ENCODE measurements around the gene MYO15A.

Gene MYO15A

DNA sequence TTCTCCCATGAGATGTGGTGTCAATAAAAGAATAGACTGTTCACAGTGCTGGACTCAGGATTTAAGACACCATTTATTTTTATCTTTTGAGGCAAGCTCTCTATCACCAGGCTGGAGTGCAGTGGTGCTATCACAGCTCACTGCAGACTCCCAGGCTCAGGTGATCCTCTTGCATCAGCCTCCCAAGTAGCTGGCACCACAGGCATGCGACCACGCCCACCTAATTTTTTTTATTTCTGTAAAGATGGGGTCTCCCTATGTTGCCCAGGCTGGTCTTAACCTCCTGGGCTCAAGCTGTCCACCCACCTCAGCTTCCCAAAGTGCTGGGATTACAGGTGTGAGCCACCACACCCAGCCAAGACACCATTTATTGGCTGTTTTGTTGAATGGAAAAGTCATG, 39.5 kb upstream of the MYO15A start:
- in situ Hi-C loops (cut with HindIII; ENCODE audit: low sequenced_read_pairs) = no loop called here
- TF ChIP-seq, protein P1, sequence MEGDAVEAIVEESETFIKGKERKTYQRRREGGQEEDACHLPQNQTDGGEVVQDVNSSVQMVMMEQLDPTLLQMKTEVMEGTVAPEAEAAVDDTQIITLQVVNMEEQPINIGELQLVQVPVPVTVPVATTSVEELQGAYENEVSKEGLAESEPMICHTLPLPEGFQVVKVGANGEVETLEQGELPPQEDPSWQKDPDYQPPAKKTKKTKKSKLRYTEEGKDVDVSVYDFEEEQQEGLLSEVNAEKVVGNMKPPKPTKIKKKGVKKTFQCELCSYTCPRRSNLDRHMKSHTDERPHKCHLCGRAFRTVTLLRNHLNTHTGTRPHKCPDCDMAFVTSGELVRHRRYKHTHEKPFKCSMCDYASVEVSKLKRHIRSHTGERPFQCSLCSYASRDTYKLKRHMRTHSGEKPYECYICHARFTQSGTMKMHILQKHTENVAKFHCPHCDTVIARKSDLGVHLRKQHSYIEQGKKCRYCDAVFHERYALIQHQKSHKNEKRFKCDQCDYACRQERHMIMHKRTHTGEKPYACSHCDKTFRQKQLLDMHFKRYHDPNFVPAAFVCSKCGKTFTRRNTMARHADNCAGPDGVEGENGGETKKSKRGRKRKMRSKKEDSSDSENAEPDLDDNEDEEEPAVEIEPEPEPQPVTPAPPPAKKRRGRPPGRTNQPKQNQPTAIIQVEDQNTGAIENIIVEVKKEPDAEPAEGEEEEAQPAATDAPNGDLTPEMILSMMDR (IDR thresholded peaks at IDR 0.05; ENCODE audit: low read depth, low read length, missing control alignments) = no peak
- no peak overlapping the region for H3K4me3 ChIP-seq (ENCODE audit: low read depth, low read length)
- no peak for DNase-seq (ENCODE audit: low read depth)

DNA sequence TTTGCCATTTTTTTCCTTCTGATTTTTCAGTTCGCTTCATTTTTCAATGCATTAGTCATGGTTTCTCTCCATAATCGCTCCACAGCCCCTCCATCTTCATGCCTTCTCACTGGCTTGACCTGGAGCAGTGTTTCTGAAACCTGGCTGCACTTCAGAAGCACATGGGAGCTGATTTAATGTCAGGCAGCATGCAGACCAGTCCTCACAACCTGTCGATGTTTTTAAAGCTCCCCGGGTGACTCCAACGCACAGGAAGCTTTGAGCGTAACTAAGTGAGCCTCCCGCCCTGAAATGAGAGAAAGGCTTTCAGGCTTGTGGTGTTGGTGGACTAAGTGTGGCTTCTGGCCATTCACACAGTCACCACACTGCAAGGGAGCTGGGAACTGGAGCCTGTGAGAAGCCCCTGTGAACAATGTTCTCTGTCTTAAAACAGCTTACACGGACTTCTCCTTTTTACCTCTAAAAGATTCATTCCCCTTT, 37.7 kb upstream of the MYO15A start:
- peak; percentile 53 for DNase-seq (ENCODE audit: low read depth)
- H3K4me3 ChIP-seq (ENCODE audit: low read depth, low read length) = no peak overlapping the region
- in situ Hi-C loops (cut with HindIII; ENCODE audit: low sequenced_read_pairs) = no loop called here
- TF ChIP-seq, protein P1 (IDR thresholded peaks at IDR 0.05; ENCODE audit: low read depth, low read length, missing control alignments) = no peak

DNA sequence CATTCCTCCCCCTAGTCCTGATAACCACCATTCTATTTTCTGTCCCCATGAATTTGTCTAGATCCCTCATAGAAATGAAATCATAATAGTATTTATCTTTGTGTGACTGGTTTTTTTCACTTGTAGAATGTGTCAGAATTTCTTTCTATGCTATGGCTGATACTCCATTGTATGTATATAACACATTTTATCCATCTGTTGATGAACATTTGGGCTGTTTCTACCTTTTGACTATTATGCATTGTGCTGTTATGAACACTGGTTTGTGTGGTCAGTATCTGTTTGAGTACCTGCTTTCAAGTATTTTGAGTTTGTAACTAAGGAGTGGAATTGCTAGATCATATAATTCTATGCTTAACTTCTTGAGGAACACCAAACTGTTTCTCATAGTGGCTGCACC, 36.8 kb upstream of the MYO15A start:
- H3K4me3 ChIP-seq (ENCODE audit: low read depth, low read length) = no peak overlapping the region
- DNase-seq (ENCODE audit: low read depth) = no peak
- TF ChIP-seq, protein P1 (IDR thresholded peaks at IDR 0.05; ENCODE audit: low read depth, low read length, missing control alignments) = no peak
- in situ Hi-C loops (cut with HindIII; ENCODE audit: low sequenced_read_pairs) = no loop called here

DNA sequence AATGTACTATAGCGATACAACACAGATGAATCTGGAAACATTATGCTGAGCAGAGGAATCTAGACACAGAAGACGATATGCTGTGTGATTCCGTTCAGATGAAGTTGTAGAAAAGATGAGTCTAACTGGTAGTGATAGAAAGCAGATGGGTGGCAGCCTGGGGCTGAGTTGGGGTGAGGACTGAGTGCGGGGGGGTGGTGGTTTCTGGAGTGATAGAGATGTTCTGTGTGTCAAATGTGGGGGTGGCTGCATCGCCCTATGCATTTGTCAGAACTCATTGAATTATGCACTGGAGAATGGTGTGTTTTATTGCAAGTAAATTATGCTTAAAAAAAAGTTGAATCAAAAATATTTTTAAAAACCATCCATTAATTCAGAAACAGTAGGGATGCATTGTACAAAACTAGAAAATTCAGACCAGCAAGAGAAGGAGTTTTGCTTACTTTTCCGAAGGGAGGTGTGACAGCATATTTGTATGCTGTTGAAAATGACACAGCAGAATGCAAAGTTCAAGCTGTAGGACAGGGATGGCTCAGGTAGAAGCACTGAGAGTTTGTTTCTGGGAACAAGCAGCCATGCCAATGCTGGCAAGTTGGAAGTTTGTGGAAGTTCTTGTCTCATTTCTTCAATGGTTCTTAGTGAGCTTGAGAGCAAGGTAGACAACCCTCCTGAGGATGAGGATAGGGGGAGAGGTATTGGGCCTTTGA, 33.8 kb upstream of the MYO15A start:
- H3K4me3 ChIP-seq (ENCODE audit: low read depth, low read length) = no peak overlapping the region
- no peak for DNase-seq (ENCODE audit: low read depth)
- in situ Hi-C loops (cut with HindIII; ENCODE audit: low sequenced_read_pairs) = no loop called here
- TF ChIP-seq, protein P1 (IDR thresholded peaks at IDR 0.05; ENCODE audit: low read depth, low read length, missing control alignments) = no peak

DNA sequence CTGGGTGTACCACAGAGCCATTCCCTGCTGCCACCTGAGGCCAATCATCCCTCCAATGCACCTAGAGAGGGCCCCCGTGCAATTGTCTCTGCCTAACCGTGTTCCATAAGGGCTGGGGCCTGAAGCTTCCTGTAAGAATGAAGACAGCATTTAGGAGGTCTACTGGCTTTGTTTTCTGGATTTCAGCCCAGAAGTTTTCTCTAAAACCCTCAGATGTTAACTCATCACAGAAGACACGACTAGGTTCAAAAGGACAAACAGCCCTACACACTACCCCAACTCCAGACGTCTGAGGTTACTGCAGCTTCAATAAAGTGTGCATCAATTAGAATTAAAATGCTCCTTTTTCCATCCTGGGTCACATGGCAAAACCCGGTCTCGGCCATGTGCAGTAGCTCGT, 31.6 kb upstream of the MYO15A start:
- TF ChIP-seq, protein P1 (IDR thresholded peaks at IDR 0.05; ENCODE audit: low read depth, low read length, missing control alignments) = no peak
- no peak overlapping the region for H3K4me3 ChIP-seq (ENCODE audit: low read depth, low read length)
- no peak for DNase-seq (ENCODE audit: low read depth)
- in situ Hi-C loops (cut with HindIII; ENCODE audit: low sequenced_read_pairs) = no loop called here

DNA sequence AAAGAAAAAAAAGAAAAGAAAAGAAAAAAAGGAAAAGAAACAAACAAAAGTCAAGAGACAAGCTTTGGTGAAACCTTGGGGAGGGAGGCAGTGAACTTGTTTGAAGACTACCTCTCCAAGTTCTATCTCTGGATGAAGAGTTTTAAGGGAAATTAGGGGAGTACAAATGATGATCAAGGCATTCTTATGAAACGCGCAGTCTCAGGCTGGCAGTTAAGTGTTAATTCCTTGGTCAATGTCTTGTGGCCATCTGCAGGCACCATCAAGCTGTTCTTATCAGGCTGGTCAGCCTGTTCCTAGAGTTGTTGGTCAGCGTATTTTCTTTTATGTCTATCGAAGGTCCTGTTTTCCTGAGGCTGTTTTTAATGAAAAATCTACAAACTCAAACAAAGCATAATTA, 29.0 kb upstream of the MYO15A start:
- no peak for DNase-seq (ENCODE audit: low read depth)
- TF ChIP-seq, protein P1 (IDR thresholded peaks at IDR 0.05; ENCODE audit: low read depth, low read length, missing control alignments) = no peak
- H3K4me3 ChIP-seq (ENCODE audit: low read depth, low read length) = no peak overlapping the region
- in situ Hi-C loops (cut with HindIII; ENCODE audit: low sequenced_read_pairs) = no loop called here

All from astrocyte of the cerebellum (primary cell).